ENCODE measurements around the gene PRKCE. TPM values are rescaled to one million over a fixed set of nuclear protein-coding genes. Genes with fewer than 3 reads are reported as not detected.

PRKCE gene
- polyA plus RNA-seq, 1 donor, result 8.7 TPM

- DNase-seq, result no peak
Measured at GRCh38 chr2:45809205-45809604, 157.7 kb downstream of the PRKCE start.

- DNase-seq, result no peak
Measured at GRCh38 chr2:45812011-45812500, 160.6 kb downstream of the PRKCE start.

- DNase-seq, result no peak
Measured at GRCh38 chr2:45813003-45813941, 161.8 kb downstream of the PRKCE start.

- DNase-seq, result no peak
Measured at GRCh38 chr2:45814488-45814887, 163.0 kb downstream of the PRKCE start.

- no peak for DNase-seq
Measured at GRCh38 chr2:45814951-45815621, 163.6 kb downstream of the PRKCE start.

GRCh38 chr2:45816272-45816671 lies 164.8 kb downstream of the PRKCE start:
- DNase-seq, result no peak

- no peak for DNase-seq
Measured at GRCh38 chr2:45818591-45818990, 167.1 kb downstream of the PRKCE start.

- no peak for DNase-seq
Measured at GRCh38 chr2:45820048-45820447, 168.6 kb downstream of the PRKCE start.

GRCh38 chr2:45821558-45822271 lies 170.2 kb downstream of the PRKCE start:
- no peak for DNase-seq

GRCh38 chr2:45822272-45822630 lies 170.8 kb downstream of the PRKCE start:
- DNase-seq, result no peak

- DNase-seq, result no peak
Measured at GRCh38 chr2:45823723-45824206, 172.3 kb downstream of the PRKCE start.

- DNase-seq, result no peak
Measured at GRCh38 chr2:45825001-45825651, 173.7 kb downstream of the PRKCE start.

- DNase-seq, result no peak
Measured at GRCh38 chr2:45826460-45826859, 175.0 kb downstream of the PRKCE start.

GRCh38 chr2:45826884-45827635 lies 175.6 kb downstream of the PRKCE start:
- DNase-seq, result no peak

- DNase-seq, result no peak
Measured at GRCh38 chr2:45830322-45830721, 178.8 kb downstream of the PRKCE start.

GRCh38 chr2:45833301-45833967 lies 182.0 kb downstream of the PRKCE start:
- DNase-seq, result no peak

GRCh38 chr2:45833968-45834344 lies 182.5 kb downstream of the PRKCE start:
- DNase-seq, result no peak

- no peak for DNase-seq
Measured at GRCh38 chr2:45834372-45834771, 182.9 kb downstream of the PRKCE start.

GRCh38 chr2:45834858-45835257 lies 183.4 kb downstream of the PRKCE start:
- no peak for DNase-seq

- DNase-seq, result no peak
Measured at GRCh38 chr2:45836316-45836715, 184.8 kb downstream of the PRKCE start.

GRCh38 chr2:45836740-45837139 lies 185.3 kb downstream of the PRKCE start:
- no peak for DNase-seq
